Liver (tissue), 9 donors: ENCODE measurements around the gene ZNF232. TPM values are rescaled to one million over a fixed set of nuclear protein-coding genes. Genes with fewer than 3 reads are reported as not detected.
"Not testable (repeated sequence)": the region's sequence is repeated elsewhere in the genome, so short reads cannot be mapped to it uniquely, and the experiment has no call there.

ENCODE experiments used
- DNase-seq: peaks from one replicate; pipeline ENCODE4 v3.0.0-alpha.2; 2017; ENCODE audit warnings: low spot score
- H3K27ac ChIP-seq, 2 donors: one replicate each; pipeline ENCODE4 v1.7.0; 2013; ENCODE audit warnings: inconsistent platforms in 2 of 2, low read length in 2 of 2, control low read depth in 1 of 2, low read depth in 1 of 2, mild to moderate bottlenecking in 1 of 2
- H3K27me3 ChIP-seq, 4 donors: one replicate each; pipeline versions ENCODE4 v1.6.1 to v1.7.0; 2013; ENCODE audit warnings: low read length in 3 of 4, inconsistent platforms in 1 of 4, mild to moderate bottlenecking in 1 of 4, moderate library complexity in 1 of 4; ENCODE audit not compliant: control insufficient read depth in 4 of 4, insufficient read depth in 4 of 4
- H3K36me3 ChIP-seq, 4 donors: one replicate each; pipeline versions ENCODE4 v1.6.1 to v1.7.0; 2013; ENCODE audit warnings: low read length in 3 of 4, mild to moderate bottlenecking in 3 of 4, low read depth in 1 of 4, moderate library complexity in 1 of 4; ENCODE audit not compliant: control insufficient read depth in 4 of 4, insufficient read depth in 3 of 4
- H3K4me1 ChIP-seq, 4 donors: one replicate each; pipeline versions ENCODE4 v1.6.1 to v1.7.0; 2013; ENCODE audit warnings: low read length in 3 of 4, mild to moderate bottlenecking in 3 of 4, moderate library complexity in 1 of 4; ENCODE audit not compliant: control insufficient read depth in 4 of 4, insufficient read depth in 4 of 4
- H3K4me3 ChIP-seq, 3 donors: one replicate each; pipeline versions ENCODE4 v1.6.1 to v1.7.0; 2013; ENCODE audit warnings: low read length in 3 of 3, control low read depth in 1 of 3, low read depth in 1 of 3, mild to moderate bottlenecking in 1 of 3
- H3K9ac ChIP-seq, 2 donors: one replicate each; pipeline ENCODE4 v1.7.0; 2013; ENCODE audit warnings: low read length in 2 of 2, mild to moderate bottlenecking in 2 of 2, moderate library complexity in 2 of 2, control low read depth in 1 of 2, low read depth in 1 of 2
- H3K9me3 ChIP-seq, 4 donors: one replicate each; pipeline versions ENCODE4 v1.6.1 to v1.7.0; 2013; ENCODE audit warnings: low read length in 3 of 4; ENCODE audit not compliant: control insufficient read depth in 4 of 4
- CTCF ChIP-seq: fragments of 150-350 bp; IDR thresholded peaks from 2 replicates; pipeline ENCODE4 v1.5.1; 2017; ENCODE audit warnings: improper control_type of control experiment, low read depth, low read length; ENCODE audit not compliant: missing input control
- FOXA2 ChIP-seq: IDR thresholded peaks from 2 replicates; pipeline ENCODE4 v1.6.1; 2016; ENCODE audit warnings: antibody characterized with exemption
- GABPA ChIP-seq, 2 donors: IDR thresholded peaks in 1 of 2; conservative IDR thresholded peaks in 1 of 2; 2 replicates each; pipeline ENCODE4 v1.6.1; 2016; ENCODE audit warnings: antibody characterized with exemption in 2 of 2, mild to moderate bottlenecking in 1 of 2, moderate library complexity in 1 of 2
- JUND ChIP-seq, 2 donors: IDR thresholded peaks; 2 replicates each; pipeline ENCODE4 v1.6.1; 2016; ENCODE audit warnings: antibody characterized with exemption in 2 of 2
- MAX ChIP-seq: IDR thresholded peaks from 2 replicates; pipeline ENCODE4 v1.6.1; 2016; ENCODE audit warnings: antibody characterized with exemption
- RAD21 ChIP-seq, 2 donors: IDR thresholded peaks; 2 replicates each; pipeline ENCODE4 v1.6.1; 2016; ENCODE audit warnings: antibody characterized with exemption in 2 of 2, mild to moderate bottlenecking in 2 of 2
- REST ChIP-seq: IDR thresholded peaks from 2 replicates; pipeline ENCODE4 v1.6.1; 2016; ENCODE audit warnings: antibody characterized with exemption, mild to moderate bottlenecking
- SP1 ChIP-seq: IDR thresholded peaks from 2 replicates; pipeline ENCODE4 v1.6.1; 2018; ENCODE audit warnings: antibody characterized with exemption, mild to moderate bottlenecking
- YY1 ChIP-seq: IDR thresholded peaks from 2 replicates; pipeline ENCODE4 v1.6.1; 2016; ENCODE audit warnings: antibody characterized with exemption, mild to moderate bottlenecking
- WGBS: extraction: QIAGEN DNeasy Blood & Tissue Kit; methylation state at CpG from one replicate; pipeline ENCODE4 v1.1.7; 2013; 5-methylcytosine and 5-hydroxymethylcytosine counted together
- polyA plus RNA-seq, 2 donors: library from polyadenylated mRNA; stranded (reverse) in 1 of 2; unstranded in 1 of 2; fragments of 200-250 nt in 1 of 2; fragments of >200 nt in 1 of 2; fragmentation: Nextera tagmentation in 1 of 2; extraction: Ambion mirVana in 1 of 2; gene quantifications; one replicate each; pipeline versions ENCODE4 v1.2.1 to v1.2.3, GENCODE V29; 2013 to 2015
- total RNA-seq, 2 donors: library from RNA; depleted of rRNA; stranded (reverse); fragments of >200 nt; gene quantifications; one replicate each; pipeline ENCODE4 v1.2.3, GENCODE V29; 2014
- TF ChIP-seq, protein P1 (sequence below): IDR thresholded peaks from 2 replicates; pipeline ENCODE4 v1.6.1; 2016; ENCODE audit warnings: antibody characterized with exemption
- donor health status: healthy.
- donor health status: healthy.
- donor health status: healthy.
- donor health status: healthy.
- donor health status: healthy.

ZNF232 gene
- total and polyA plus RNA-seq, 4 donors, result 2.5 to 4.0 (median 3.0) TPM

GRCh38 chr17:5131146-5131715, 19.6 kb upstream of the ZNF232 start (continued):
- TF ChIP-seq REST (no peak), JUND (IDR thresholded peaks at IDR 0.05) (no peak)

DNA sequence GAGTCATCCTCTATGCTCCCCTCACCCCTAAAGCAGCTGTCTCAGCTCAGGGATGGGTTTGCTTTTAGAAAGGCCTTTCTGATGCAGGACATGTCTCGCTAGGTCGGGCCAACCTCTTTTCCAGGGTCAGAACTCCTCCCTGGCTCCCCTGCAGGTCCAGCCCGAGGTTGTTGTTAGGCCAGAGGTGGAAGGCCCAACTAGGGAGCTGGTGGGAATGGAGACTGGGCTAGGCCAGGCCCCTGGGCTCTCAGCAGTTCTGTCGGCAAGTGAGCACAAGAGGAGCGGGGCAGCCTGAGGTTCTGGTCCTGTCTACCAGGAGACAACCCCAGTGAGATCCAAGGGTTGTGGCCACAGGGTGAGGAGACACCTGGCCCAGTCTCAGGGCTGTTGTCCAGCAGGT, 19.0 kb upstream of the ZNF232 start:
- H3K4me1 ChIP-seq, H3K9ac ChIP-seq, H3K27me3 ChIP-seq, H3K4me3 ChIP-seq, DNase-seq, H3K27ac ChIP-seq, H3K36me3 ChIP-seq, H3K9me3 ChIP-seq: not testable (repeated sequence)
- WGBS, result 93% methylated on average over 5 of the region's 5 CpGs

GRCh38 chr17:5130261-5130660, 18.6 kb upstream of the ZNF232 start:
- DNase-seq, H3K4me3 ChIP-seq, H3K27ac ChIP-seq, H3K4me1 ChIP-seq, H3K9ac ChIP-seq, H3K27me3 ChIP-seq, H3K36me3 ChIP-seq, H3K9me3 ChIP-seq: not testable (repeated sequence)
- 91% methylated on average over 10 of the region's 10 CpGs for WGBS

- WGBS, result 88% methylated on average over 8 of the region's 8 CpGs
- H3K27me3 ChIP-seq, H3K4me1 ChIP-seq, H3K36me3 ChIP-seq, DNase-seq, H3K9me3 ChIP-seq, H3K27ac ChIP-seq, H3K4me3 ChIP-seq, H3K9ac ChIP-seq: not testable (repeated sequence)
Measured at GRCh38 chr17:5129770-5130169, 18.1 kb upstream of the ZNF232 start.

DNA sequence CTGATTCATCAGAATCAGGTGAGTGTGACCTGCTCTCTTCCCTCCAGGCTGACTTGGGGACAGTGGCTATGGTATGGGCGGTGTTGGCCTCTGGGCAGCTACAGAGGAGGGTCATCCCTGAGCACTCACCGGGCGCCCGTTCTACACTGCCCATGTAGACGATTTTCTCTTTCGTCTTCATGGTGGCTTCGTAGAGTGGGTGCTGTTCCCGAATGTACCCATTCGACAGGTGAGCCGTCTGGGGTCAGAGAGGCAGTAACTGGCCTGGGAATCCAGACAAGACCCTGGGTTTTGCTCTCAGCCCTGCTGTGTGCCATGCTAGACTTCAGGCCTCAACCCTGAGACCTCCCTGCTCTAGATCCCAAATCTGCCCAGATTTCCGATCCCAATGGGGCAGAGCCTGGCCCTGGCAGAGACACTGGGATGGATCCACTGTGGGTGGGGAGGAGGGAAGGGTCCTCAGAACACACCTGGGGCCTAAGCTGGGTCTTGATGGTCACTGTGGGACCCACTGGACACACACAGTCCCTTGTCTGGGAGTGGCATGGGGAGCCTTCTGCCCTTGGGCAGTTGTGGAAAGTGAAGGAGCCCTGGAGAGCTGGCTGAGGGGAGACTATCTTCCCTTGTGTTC, 17.3 kb upstream of the ZNF232 start:
- Histone ChIP-seq H3K9ac (no peak overlapping the region), H3K4me3 (no peak overlapping the region), H3K27me3 (no peaks in the 10 kb centered on the region), H3K4me1 (no peaks in the 10 kb centered on the region), H3K9me3 (no peaks in the 10 kb centered on the region), H3K36me3 (no peaks in the 10 kb centered on the region), H3K27ac (no peak overlapping the region)
- DNase-seq, result no peak
- 87% methylated on average over 11 of the region's 11 CpGs for WGBS
- TF ChIP-seq GABPA (IDR thresholded peaks at IDR 0.05 in 1 of 2, conservative IDR thresholded peaks at IDR 0.05 in 1 of 2) (no peak), SP1 (no peak), REST (no peak), MAX (no peak), FOXA2 (no peak), CTCF (no peak), YY1 (no peak), RAD21 (IDR thresholded peaks at IDR 0.05) (no peak)
- TF ChIP-seq, protein P1, sequence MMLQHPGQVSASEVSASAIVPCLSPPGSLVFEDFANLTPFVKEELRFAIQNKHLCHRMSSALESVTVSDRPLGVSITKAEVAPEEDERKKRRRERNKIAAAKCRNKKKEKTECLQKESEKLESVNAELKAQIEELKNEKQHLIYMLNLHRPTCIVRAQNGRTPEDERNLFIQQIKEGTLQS, result no peak
